ENCODE measurements around the gene SYK.

SYK gene

DNA sequence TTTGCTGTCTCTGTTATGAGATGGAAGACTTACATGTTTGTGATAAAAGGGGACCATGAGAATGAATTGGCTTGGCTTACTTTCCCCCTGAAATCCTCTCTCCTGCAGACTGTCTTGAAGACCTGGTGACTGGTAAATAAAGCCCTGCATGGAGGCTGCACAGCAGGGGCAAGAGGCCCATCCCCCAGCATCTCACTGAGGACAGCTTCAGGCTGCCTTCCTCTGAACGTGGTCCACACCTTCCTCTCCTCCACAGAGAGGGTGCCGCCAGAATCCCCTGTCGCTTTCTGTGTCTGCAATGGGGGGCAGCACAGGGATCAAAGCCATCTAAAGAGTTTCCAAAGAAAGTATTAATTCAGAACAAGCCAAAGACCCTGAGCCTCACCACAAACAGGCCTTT is 94.6 kb downstream of the SYK start:
- Histone ChIP-seq H3K9me3 (ENCODE audit: insufficient read depth, low read depth, low read length) (no peaks in the 10 kb centered on the region), H3K4me3 (ENCODE audit: low read length) (no peak overlapping the region), H3K4me1 (ENCODE audit: insufficient read depth, low read length) (peaks cover 28% of the 10 kb centered on the region), H3K36me3 (ENCODE audit: insufficient read depth, low read length) (no peaks in the 10 kb centered on the region), H3K9ac (ENCODE audit: low read depth, low read length) (no peak overlapping the region), H3K27ac (ENCODE audit: low read depth, low read length) (no peak overlapping the region), H3K27me3 (ENCODE audit: insufficient read depth, low read length) (no peaks in the 10 kb centered on the region)
- 30% methylated on average over 3 of the region's 3 CpGs for WGBS

DNA sequence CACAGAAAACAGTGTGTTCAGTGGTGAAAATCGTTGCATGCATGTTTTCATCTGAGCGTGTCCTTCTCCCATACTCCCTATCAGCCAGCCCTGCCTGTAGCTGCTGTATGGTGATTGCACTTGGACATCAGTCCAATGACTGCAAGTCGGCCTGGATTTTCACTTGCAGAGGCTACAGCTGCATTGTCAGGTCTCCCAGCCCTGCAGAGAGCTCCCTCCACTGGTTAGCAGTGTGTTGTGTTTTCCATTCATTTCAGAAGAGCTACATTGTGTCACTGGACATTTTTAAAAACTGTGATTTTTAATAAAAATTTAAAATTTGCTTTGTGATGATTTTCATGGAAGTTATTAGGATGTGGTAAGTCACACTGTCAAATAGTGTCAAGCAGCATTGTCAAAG is 96.6 kb downstream of the SYK start:
- no peaks in the 10 kb centered on the region for H3K36me3 ChIP-seq (ENCODE audit: insufficient read depth, low read length)
- WGBS: 89% methylated on average over 3 of the region's 3 CpGs

DNA sequence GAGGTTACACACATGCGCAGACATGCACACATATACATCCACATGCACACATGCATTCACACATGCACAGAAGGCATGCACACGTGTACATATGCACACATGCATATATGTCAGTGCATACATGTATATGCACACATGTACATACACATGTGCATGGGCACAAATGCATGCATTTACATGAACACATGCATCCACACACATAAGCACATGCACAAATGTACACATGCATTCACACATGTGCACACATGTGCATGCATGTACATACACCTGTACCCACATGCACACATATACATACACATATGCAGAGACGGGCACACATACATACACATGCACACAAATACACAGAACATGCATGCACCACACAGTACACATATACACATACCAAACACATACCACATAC is 97.7 kb downstream of the SYK start:
- H3K27ac ChIP-seq (ENCODE audit: low read depth, low read length): no peak overlapping the region
- H3K4me3 ChIP-seq (ENCODE audit: low read length): no peak overlapping the region
- no peak overlapping the region for H3K9ac ChIP-seq (ENCODE audit: low read depth, low read length)
- no peaks in the 10 kb centered on the region for H3K27me3 ChIP-seq (ENCODE audit: insufficient read depth, low read length)
- no peaks in the 10 kb centered on the region for H3K9me3 ChIP-seq (ENCODE audit: insufficient read depth, low read depth, low read length)
- no peaks in the 10 kb centered on the region for H3K36me3 ChIP-seq (ENCODE audit: insufficient read depth, low read length)
- H3K4me1 ChIP-seq (ENCODE audit: insufficient read depth, low read length): peaks cover 11% of the 10 kb centered on the region; the same call in 1 of the 2 replicates
- WGBS: 92% methylated on average over 3 of the region's 3 CpGs

More for the DNA sequence above, 96.6 kb downstream of the SYK start:
- Histone ChIP-seq H3K27ac (ENCODE audit: low read depth, low read length) (no peak overlapping the region), H3K4me1 (ENCODE audit: insufficient read depth, low read length) (peaks cover 11% of the 10 kb centered on the region; the same call in 1 of the 2 replicates), H3K9me3 (ENCODE audit: insufficient read depth, low read depth, low read length) (no peaks in the 10 kb centered on the region), H3K9ac (ENCODE audit: low read depth, low read length) (no peak overlapping the region), H3K27me3 (ENCODE audit: insufficient read depth, low read length) (no peaks in the 10 kb centered on the region), H3K4me3 (ENCODE audit: low read length) (no peak overlapping the region)

DNA sequence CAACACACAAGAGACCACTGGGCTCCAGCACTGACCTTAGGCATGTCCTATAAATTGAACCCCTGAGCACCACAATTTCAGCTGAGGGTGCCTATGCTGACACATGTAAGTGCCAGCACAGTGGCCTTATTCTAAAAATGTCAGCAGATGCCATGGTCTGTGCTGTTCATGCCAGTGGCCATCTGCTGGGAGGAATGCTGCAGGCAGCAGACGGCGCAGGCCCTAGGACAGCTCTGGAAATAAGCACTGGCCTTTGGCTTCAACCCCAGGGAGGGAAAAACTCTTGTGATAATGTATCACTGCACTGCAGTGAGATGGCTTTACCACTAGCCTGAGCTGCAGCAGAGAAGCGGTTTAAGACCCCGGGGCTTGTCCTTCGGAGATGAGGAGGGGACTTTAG is 98.5 kb downstream of the SYK start:
- WGBS: 90% methylated on average over 5 of the region's 5 CpGs
- Histone ChIP-seq H3K9ac (ENCODE audit: low read depth, low read length) (no peak overlapping the region), H3K36me3 (ENCODE audit: insufficient read depth, low read length) (no peaks in the 10 kb centered on the region)

DNA sequence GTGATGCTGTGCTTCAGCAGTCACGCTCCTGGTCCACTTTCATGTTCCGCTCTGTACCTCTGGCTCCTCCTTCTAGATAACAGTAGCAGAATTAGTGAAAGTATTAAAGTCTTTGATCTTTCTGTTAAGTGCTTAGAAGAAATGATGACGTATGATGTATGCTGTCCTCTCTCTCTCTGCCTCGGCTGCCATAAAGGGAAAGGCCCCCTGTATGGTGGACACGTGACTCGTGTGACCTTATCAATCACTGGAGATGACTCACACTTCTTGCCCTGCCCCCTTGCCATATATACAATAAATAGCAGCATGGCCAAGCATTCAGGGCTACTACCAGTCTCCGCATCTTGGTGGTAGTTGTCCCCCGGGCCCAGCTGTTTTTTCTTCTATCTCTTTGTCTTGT is 100.3 kb downstream of the SYK start:
- H3K4me1 ChIP-seq (ENCODE audit: insufficient read depth, low read length): no peaks in the 10 kb centered on the region
- no peak overlapping the region for H3K4me3 ChIP-seq (ENCODE audit: low read length)
- 95% methylated on average over 8 of the region's 8 CpGs for WGBS
- H3K27ac ChIP-seq (ENCODE audit: low read depth, low read length): no peak overlapping the region
- no peak overlapping the region for H3K9ac ChIP-seq (ENCODE audit: low read depth, low read length)
- no peaks in the 10 kb centered on the region for H3K27me3 ChIP-seq (ENCODE audit: insufficient read depth, low read length)
- H3K36me3 ChIP-seq (ENCODE audit: insufficient read depth, low read length): no peaks in the 10 kb centered on the region
- H3K9me3 ChIP-seq (ENCODE audit: insufficient read depth, low read depth, low read length): no peaks in the 10 kb centered on the region

More for the DNA sequence above, 98.5 kb downstream of the SYK start:
- no peak overlapping the region for H3K27ac ChIP-seq (ENCODE audit: low read depth, low read length)
- no peak overlapping the region for H3K4me3 ChIP-seq (ENCODE audit: low read length)
- H3K27me3 ChIP-seq (ENCODE audit: insufficient read depth, low read length): no peaks in the 10 kb centered on the region
- H3K9me3 ChIP-seq (ENCODE audit: insufficient read depth, low read depth, low read length): no peaks in the 10 kb centered on the region
- H3K4me1 ChIP-seq (ENCODE audit: insufficient read depth, low read length): peaks cover 11% of the 10 kb centered on the region; the same call in 1 of the 2 replicates

DNA sequence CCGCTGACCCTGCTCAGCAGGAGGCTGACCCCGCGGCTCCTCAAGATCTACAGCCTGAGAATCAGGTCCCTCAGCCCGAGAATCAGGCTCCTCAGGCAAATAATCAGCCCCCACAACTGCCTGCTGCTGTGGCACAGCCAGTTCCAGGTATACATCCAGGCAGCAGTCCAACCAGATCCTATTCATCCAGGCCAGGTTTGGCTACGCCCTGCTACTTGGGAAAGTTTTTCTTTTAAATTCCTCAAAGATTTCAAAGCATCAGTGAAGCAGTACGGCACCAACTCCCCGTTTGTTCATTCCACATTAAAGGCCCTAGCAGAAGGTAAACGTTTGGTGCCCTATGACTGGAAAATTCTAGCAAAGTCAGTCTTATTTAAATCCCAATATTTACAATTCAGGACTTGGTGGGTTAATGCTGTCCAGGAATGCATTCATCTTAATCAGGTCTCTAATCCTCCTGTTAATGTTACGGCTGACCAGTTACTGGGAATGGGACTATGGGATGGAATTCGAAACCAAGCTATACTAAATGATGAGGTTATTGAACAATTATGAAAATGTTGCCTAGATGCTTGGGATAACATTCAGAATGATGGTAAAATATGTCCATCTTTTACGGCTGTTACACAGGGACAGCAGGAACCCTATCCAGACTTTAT is 102.3 kb downstream of the SYK start:
- Histone ChIP-seq H3K27ac (ENCODE audit: low read depth, low read length) (no peak overlapping the region), H3K36me3 (ENCODE audit: insufficient read depth, low read length) (no peaks in the 10 kb centered on the region), H3K4me3 (ENCODE audit: low read length) (no peak overlapping the region), H3K9ac (ENCODE audit: low read depth, low read length) (no peak overlapping the region), H3K9me3 (ENCODE audit: insufficient read depth, low read depth, low read length) (no peaks in the 10 kb centered on the region), H3K4me1 (ENCODE audit: insufficient read depth, low read length) (no peaks in the 10 kb centered on the region), H3K27me3 (ENCODE audit: insufficient read depth, low read length) (no peaks in the 10 kb centered on the region)
- 82% methylated on average over 11 of the region's 11 CpGs for WGBS

DNA sequence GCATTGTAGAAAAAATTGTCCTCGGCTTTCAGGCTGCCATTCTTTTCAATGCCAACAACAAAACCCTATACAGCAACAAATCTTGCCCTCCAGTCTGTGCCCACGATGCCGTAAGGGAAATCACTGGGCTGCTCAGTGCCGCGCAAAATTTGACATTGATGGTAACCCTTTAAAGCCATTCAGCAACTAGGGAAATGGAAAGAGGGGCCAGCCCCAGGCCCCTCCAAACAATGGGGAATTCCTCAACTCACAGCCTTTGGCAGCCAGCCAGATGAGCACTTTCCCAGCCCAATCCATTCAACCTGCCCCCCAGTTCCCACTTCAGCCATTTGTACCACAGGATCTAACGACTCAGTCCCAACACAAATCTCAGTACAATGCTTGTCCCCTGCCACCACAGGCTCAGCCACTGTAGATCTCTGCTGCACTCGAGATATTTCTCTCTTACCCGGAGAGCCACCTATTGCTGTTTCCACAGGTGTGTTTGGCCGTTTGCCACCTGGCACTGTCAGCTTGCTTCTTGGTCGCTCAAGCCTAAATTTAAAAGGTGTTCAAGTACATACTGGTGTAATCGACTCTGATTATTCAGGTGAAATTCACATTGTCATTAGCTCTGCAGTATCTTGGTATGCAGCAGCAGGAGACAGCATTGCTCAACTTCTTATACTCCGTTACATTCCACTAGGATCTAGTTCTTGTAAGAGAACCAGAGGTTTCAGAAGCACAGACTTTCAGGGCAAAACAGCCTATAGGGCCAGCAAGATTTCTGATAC is 103.3 kb downstream of the SYK start:
- WGBS: 87% methylated on average over 12 of the region's 12 CpGs

DNA sequence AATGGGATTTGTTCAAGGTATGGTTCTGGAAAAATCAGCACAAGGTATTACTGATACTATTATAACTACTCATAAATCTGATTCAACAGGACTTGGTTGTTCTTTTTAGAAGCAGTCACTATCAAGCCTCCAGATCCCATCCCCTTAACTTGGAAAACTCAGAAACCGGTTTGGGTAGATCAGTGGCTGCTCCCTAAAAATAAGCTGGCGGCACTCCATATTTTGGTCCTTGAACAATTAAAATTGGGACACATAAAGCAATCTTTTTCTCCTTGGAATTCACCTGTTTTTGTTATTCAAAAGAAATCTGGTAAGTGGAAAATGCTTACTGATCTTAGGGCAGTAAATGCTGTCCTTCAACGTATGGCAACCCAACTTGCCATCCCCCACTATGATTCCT is 104.2 kb downstream of the SYK start:
- Histone ChIP-seq H3K36me3 (ENCODE audit: insufficient read depth, low read length) (no peaks in the 10 kb centered on the region), H3K4me3 (ENCODE audit: low read length) (no peak overlapping the region), H3K27me3 (ENCODE audit: insufficient read depth, low read length) (no peaks in the 10 kb centered on the region), H3K9ac (ENCODE audit: low read depth, low read length) (no peak overlapping the region), H3K27ac (ENCODE audit: low read depth, low read length) (no peak overlapping the region), H3K4me1 (ENCODE audit: insufficient read depth, low read length) (no peaks in the 10 kb centered on the region), H3K9me3 (ENCODE audit: insufficient read depth, low read depth, low read length) (no peaks in the 10 kb centered on the region)
- WGBS: 91% methylated on average over 3 of the region's 3 CpGs

More for the DNA sequence above, 103.3 kb downstream of the SYK start:
- no peaks in the 10 kb centered on the region for H3K27me3 ChIP-seq (ENCODE audit: insufficient read depth, low read length)
- H3K36me3 ChIP-seq (ENCODE audit: insufficient read depth, low read length): no peaks in the 10 kb centered on the region
- no peak overlapping the region for H3K9ac ChIP-seq (ENCODE audit: low read depth, low read length)
- H3K27ac ChIP-seq (ENCODE audit: low read depth, low read length): no peak overlapping the region
- no peaks in the 10 kb centered on the region for H3K4me1 ChIP-seq (ENCODE audit: insufficient read depth, low read length)
- H3K4me3 ChIP-seq (ENCODE audit: low read length): no peak overlapping the region
- no peaks in the 10 kb centered on the region for H3K9me3 ChIP-seq (ENCODE audit: insufficient read depth, low read depth, low read length)

DNA sequence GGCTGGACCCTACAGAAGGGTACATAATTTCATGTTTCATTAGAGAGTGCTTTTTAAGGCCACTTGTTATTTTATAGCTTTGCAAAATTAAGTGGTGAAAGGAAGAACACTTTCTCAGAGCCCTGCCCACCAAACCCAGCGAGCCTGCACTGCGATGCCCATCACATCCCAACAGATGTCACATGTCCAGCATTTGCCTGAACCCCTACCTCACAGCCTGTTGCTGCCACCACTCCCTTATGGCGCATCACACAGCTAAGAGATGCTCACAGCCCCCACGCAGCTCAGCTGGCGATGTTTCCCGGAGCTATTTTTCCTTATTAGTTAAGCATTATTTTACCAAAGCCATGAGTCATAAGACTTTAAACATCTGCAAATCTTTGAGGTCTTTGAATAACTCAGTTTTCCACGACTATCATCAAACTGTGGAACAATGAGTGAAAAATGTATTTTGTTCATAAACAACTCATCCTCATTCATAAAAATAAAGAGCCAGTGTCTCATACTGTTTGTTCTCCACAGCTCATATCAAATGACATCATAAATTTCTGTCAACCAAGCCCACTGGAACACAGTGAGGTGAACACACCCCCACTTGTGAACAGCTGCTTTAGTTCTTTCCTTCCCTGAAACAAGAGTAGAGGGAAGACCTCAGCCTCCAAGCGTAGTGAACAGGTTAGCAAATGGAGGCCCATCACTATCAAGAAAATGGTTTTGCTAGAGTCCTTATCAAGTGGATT is 104.9 kb downstream of the SYK start:
- WGBS: 95% methylated on average over 7 of the region's 8 CpGs
- Histone ChIP-seq H3K36me3 (ENCODE audit: insufficient read depth, low read length) (no peaks in the 10 kb centered on the region), H3K27ac (ENCODE audit: low read depth, low read length) (no peak overlapping the region), H3K9ac (ENCODE audit: low read depth, low read length) (no peak overlapping the region), H3K27me3 (ENCODE audit: insufficient read depth, low read length) (no peaks in the 10 kb centered on the region), H3K4me1 (ENCODE audit: insufficient read depth, low read length) (no peaks in the 10 kb centered on the region), H3K9me3 (ENCODE audit: insufficient read depth, low read depth, low read length) (no peaks in the 10 kb centered on the region), H3K4me3 (ENCODE audit: low read length) (no peak overlapping the region)

DNA sequence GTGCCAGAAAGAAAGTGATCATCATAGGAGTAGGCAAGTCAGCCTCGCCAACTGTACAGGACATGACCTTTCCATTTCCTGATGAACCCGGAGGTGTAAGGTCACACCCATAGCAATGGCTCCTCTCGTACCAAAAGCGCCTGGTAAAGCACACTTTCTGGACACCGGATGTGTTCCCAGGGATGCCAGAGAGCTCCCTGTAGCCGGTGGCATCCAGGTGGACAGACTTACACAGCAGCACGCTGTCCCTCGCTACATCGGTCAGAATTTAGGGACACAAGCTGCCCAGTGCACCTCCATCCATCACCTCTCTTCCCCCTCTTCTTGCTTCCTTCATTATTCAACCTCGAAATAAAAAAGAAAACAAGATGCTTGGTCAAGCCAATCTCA is 105.4 kb downstream of the SYK start:
- no peaks in the 10 kb centered on the region for H3K36me3 ChIP-seq (ENCODE audit: insufficient read depth, low read length)
- H3K27ac ChIP-seq (ENCODE audit: low read depth, low read length): no peak overlapping the region
- 96% methylated on average over 10 of the region's 10 CpGs for WGBS
- H3K9ac ChIP-seq (ENCODE audit: low read depth, low read length): no peak overlapping the region
- H3K27me3 ChIP-seq (ENCODE audit: insufficient read depth, low read length): no peaks in the 10 kb centered on the region
- H3K4me3 ChIP-seq (ENCODE audit: low read length): no peak overlapping the region
- no peaks in the 10 kb centered on the region for H3K9me3 ChIP-seq (ENCODE audit: insufficient read depth, low read depth, low read length)
- H3K4me1 ChIP-seq (ENCODE audit: insufficient read depth, low read length): no peaks in the 10 kb centered on the region

DNA sequence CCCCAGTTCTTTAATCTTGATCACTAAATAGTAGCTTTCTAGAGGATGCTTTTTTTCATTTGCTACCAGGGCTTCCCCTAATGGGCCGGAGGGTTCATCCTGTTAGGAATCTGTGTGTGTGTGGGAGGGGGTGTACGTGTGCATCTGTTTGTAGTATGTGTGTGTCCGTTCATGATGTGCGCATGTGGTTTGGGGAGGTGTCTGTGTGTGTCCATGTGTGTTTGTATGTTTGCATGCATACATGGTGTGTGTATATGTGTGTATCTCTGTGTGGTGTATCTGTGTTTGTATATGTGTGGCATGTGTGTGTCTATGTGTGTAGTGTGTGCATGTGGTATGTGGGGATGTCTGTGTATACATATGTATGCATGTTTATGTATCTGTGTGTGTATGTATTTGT is 106.2 kb downstream of the SYK start:
- Histone ChIP-seq H3K27me3 (ENCODE audit: insufficient read depth, low read length) (no peaks in the 10 kb centered on the region), H3K9ac (ENCODE audit: low read depth, low read length) (no peak overlapping the region), H3K4me3 (ENCODE audit: low read length) (no peak overlapping the region), H3K27ac (ENCODE audit: low read depth, low read length) (no peak overlapping the region), H3K9me3 (ENCODE audit: insufficient read depth, low read depth, low read length) (no peaks in the 10 kb centered on the region), H3K4me1 (ENCODE audit: insufficient read depth, low read length) (no peaks in the 10 kb centered on the region), H3K36me3 (ENCODE audit: insufficient read depth, low read length) (no peaks in the 10 kb centered on the region)
- WGBS: 93% methylated on average over 4 of the region's 4 CpGs
